Esophagus muscularis mucosa (tissue), 3 donors: ENCODE data around the gene ZBTB16.

Experiments
- POLR2A ChIP-seq: fragments of 450-650 bp; IDR thresholded peaks from one replicate; pipeline ENCODE4 v1.6.1; 2017; ENCODE audit warnings: antibody characterized with exemption, moderate library complexity, mild to moderate bottlenecking, low read depth
- POLR2AphosphoS5 ChIP-seq, 2 donors: sonication (generic); formaldehyde crosslinking; IDR thresholded peaks; one replicate each; pipeline ENCODE4 v1.6.1; 2017; ENCODE audit warnings: antibody characterized with exemption in 2 of 2
- TF ChIP-seq, protein P1 (sequence below), 3 experiments: fragments of 200-600 bp in 2 of 3; fragments of 450-650 bp in 1 of 3; sonication (generic) in 2 of 3; IDR thresholded peaks; one replicate each; pipeline ENCODE4 v1.5.1; 2017 to 2019; ENCODE audit warnings: antibody characterized with exemption in 3 of 3, mild to moderate bottlenecking in 2 of 3, moderate library complexity in 1 of 3

DNA sequence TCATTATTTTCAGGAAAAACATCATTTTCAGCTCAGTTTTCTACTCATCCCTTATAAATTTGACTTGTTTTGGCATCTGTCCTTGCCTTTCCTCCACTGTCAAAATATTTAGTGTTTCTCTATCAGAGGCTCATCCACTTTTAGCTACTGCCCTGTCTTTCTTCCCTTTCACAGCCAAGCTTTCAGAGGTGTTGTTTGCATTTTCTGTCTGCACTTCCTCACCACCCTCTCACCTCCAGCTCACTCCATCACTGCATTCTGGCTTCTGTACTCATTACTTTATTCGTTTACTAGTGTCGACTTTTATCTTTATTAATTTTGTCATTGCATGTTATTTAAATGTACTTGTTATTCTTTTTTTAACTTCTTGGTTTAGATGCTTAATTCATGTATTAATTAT lies 210.0 kb downstream of the ZBTB16 start:
- TF ChIP-seq, protein P1, sequence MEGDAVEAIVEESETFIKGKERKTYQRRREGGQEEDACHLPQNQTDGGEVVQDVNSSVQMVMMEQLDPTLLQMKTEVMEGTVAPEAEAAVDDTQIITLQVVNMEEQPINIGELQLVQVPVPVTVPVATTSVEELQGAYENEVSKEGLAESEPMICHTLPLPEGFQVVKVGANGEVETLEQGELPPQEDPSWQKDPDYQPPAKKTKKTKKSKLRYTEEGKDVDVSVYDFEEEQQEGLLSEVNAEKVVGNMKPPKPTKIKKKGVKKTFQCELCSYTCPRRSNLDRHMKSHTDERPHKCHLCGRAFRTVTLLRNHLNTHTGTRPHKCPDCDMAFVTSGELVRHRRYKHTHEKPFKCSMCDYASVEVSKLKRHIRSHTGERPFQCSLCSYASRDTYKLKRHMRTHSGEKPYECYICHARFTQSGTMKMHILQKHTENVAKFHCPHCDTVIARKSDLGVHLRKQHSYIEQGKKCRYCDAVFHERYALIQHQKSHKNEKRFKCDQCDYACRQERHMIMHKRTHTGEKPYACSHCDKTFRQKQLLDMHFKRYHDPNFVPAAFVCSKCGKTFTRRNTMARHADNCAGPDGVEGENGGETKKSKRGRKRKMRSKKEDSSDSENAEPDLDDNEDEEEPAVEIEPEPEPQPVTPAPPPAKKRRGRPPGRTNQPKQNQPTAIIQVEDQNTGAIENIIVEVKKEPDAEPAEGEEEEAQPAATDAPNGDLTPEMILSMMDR (IDR thresholded peaks at IDR 0.05): no peak
- TF ChIP-seq POLR2A (no peak), POLR2AphosphoS5 (IDR thresholded peaks at IDR 0.05) (no peak)
